HG03354 (cell line): Measurements from ENCODE around the gene ZACN.
"Not testable (repeated sequence)": the region's sequence is repeated elsewhere in the genome, so short reads cannot be mapped to it uniquely, and the experiment has no call there.

Source experiments
- ATAC-seq: cut with Tn5 transposase; IDR thresholded peaks from one replicate; pipeline ENCODE4 v1.9.1; 2021; ENCODE audit warnings: mild to moderate bottlenecking; ENCODE audit not compliant: unreplicated experiment, poor library complexity, severe bottlenecking

The ZACN gene

DNA sequence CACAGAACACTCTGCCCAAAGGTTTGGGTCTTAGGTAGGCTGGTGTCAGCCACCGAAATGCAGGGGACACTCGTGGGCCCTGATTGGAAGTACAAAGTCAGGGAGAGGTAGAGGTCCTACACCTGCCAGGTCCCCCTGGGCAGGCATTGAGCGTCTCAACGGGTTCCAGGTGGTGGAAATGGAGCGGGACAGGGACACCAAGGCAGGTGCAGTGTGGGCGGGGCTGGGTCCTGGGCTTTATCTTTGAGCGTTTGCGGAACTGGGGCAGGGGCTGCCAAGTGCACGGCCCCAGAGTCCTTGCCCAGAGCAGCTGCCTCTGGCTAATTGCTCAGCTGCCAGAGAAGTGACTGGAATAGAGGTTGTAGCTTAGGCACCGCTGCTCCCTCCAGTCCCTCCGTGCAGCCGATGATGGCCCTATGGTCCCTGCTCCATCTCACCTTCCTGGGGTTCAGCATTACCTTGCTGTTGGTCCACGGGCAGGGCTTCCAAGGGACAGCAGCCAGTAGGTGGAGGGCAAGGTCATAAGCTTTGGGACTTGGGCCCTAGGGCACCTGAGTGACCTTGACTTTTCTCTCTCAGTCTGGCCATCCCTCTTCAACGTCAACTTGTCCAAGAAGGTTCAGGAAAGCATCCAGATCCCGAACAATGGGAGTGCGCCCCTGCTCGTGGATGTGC lies at the start of gene ZACN:
ZACN (plus strand) TSS at position 323 of the 675 bp plus-strand sequence; CDS start at position 406, 83 bp downstream.
- no peak for ATAC-seq

DNA sequence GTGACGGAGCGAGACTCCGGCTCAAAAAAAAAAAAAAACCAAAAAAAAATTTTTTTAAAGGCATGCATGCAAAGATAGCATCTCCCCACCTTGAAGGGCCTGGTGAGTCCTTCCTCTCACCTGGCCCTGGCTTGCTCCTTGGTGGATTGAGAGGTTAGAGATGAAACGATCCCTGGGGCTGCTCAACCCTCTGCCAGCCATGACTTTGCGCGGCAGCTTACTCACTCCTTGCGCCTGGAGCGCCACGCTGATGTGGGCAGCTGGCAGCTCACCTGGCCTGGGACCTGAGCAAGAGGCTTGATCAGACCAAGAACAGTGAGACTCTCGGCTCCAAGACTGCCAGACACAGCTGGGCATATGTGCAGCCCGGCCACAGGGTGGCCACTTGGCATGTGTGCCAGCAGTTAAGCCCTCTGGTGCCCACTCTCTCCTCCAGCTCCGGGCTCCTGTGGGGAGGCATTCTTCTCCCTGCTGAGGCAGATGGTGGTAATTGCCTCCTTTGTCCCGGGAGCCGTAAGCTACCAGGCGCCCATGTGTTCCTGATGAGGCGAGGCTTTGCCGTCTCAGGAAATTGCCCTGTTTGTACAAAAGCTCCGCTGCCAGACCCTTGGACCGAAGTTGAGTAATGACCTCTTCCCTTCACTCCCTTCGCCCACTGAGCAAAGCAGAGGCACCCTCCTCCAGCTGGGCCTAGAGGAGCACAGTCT lies 46.8 kb upstream of the ZACN start:
- no peak for ATAC-seq

DNA sequence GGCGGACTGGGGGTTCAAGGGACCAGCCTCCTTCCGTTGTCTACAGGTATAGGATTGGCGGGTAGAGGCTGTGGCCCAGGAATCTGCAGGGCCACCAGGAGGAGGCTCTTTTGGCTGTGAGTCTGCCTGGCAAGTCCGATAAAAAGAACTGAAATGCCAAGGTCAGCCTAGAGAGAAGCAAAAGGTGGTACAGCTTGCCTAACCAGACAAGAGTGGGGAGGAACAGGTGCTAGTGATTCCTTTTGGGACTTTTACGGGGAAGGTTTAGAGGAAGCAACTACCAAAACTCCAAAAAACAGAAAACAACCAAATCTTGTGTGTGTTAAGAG lies 46.2 kb upstream of the ZACN start:
- no peak for ATAC-seq

DNA sequence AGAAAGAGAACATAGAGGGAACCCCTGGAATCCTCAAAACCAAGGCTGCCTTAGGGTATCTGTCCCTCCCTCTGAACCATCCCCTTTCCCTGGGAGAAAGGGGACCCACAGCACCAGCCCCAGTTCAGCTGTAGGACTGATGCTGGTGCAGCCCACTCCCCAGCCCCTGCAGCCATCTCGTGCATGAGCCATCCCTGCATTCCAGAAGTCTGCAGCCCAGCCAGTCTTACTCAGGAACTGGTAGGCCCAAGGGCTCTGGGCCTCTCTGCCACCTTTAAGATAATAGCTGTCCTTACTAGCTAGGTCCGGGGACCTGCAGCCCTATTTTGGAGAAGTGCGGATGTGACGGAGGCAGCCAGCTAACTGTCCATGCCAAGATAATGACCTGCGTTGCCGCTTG lies 45.8 kb upstream of the ZACN start:
- ATAC-seq = no peak

DNA sequence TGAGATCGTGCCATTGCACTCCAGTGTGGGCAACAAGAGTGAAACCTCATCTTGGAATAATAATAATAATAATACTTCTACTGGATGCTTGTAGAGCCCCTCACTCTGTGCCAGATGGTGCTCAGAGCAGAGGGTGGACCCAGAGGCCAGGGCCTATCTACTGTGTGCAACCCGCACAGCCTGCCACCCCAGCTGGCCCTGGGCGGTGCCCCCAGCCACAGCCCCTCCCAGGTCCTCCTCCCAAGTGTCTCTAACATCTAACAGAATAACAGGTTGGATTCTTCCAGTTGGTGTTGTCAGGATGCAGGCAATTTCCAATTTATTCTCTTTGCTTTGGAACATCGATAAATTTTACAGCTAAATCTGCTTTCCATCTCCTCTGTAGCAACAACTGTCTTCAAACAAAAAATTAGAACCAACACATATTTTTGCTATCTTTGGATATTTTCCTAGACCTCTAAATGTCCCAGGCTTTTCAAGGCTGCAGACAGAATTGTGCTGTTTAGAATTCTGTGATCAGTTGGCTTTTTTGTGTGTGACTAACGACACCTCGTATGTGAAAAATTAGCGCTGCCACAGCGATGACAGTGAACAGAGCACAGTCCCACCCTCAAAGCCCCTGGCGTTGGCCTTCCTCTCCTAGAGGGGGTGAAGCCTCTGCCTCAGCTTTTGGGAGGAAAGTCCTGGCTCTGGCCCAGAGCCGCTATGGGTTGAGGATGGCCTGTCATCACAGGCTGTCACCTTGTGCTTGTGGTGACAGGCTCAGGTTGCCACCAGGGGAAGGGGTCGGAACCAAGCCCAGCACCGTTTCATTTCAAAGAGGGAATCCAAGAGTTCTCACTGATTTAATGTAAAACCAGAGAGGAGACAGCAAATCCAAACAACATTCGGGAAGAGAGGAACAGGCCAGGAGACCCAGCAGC lies 44.3 kb upstream of the ZACN start:
- no peak for ATAC-seq

DNA sequence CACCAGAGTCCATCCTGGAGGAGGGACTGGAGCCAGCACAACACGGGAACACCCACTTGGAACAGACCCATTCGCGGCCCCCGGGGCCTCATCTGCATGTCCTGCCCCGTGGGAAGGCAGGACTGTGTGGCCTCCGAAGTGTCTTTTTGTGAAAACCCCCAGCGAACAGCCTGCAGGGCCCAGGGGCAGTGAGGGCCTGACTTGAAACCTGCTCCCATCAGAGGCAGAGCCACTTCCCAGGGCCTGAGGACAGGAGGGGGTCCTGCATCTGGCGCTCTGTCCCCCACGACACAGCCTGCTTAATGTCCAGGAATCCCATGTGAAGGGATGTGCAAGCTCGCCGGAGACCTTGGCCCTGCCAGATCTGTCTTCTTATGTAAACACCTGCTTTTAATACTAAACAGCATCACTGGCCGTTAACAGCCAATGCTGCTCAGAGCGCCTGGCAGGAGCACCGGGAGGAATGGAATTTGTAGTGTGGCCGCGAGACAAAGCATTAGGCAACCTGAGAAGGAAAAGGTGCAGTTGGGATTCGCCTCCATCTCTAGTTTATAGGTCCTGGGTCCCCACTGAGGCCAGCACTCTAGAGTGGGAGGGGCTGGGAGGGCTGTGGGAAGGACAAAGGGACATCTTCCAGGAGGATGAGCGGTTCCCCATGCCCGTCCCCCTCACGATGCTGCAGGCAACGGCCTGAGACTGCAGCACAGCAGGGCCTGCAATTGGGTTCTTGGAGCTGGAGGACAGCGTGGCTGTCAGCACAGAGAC lies 42.3 kb upstream of the ZACN start:
- ATAC-seq = no peak

DNA sequence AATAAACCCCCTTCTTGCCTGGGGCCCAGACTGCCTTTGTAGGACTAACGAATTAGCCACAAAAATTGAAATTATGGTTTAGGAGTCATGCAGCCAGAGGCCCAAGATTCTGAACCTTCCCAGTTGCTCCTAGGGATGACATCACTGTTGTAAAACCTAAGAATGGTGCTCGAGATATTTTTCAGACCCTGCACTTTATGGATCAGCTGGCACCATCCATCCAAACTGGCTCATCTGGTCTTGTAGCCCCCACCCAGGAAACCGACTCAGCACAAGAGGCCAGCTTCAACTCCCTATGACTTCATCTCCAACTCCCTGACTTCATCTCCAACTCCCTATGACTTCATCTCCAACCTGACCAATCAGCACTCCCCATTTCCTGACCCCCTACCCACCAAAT lies 40.9 kb upstream of the ZACN start:
- ATAC-seq = no peak

DNA sequence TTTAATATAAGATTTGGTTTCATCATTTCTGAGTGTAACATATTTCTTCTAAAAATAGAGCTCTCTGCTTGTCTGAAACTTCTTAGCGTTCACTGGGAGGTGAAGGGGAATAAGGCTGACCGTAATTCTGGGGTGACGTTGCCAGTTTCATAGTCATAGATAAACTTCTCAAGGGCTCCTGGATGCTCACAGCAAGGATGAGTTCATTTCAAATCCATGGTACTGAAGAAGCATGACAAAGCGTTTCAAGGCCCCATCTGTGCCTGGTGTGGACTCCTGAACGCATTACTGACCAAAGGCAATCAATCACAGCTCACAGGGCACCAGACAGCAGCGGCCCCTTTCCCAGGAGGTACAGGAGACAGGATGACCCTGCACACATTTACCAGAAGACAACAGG lies 39.9 kb upstream of the ZACN start:
- no peak for ATAC-seq

DNA sequence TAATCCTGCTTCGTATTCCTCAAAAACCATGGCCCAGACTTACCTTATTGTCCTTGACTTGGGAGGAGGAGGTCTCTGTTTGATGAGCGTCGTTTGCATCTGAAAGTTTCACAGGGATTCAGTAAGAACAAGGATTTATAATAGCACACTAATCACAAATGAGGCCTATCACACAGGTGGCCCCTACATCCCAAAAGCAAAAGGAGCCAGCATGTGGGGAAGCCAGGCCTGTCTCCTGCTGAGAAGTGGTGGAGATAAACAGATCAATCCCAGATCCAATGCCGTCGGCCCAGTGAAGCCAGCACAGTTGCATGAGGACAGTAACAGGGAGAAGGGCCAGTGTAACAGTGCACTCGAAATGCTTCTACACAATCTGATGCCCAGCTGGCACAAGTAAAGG lies 38.6 kb upstream of the ZACN start:
- no peak for ATAC-seq

DNA sequence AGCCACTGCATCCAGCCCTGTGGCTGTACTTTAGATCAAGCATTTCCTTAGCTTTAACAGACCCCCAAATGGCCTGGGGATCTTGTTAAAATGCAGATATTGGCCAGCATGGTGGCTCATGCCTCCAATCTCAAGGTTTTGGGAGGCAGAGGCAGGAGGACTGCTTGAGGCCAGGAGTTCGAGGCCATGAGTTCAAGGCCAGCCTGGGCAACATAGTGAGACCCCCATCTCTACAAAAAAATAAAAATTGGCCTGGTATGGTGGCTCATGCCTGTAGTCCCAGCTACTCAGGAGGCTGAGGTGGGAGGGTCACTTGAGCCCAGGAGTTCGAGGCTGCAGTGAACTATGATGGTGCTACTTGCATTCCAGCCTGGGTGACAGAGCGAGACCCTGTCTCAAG lies 36.1 kb upstream of the ZACN start:
- ATAC-seq = not testable (repeated sequence)

DNA sequence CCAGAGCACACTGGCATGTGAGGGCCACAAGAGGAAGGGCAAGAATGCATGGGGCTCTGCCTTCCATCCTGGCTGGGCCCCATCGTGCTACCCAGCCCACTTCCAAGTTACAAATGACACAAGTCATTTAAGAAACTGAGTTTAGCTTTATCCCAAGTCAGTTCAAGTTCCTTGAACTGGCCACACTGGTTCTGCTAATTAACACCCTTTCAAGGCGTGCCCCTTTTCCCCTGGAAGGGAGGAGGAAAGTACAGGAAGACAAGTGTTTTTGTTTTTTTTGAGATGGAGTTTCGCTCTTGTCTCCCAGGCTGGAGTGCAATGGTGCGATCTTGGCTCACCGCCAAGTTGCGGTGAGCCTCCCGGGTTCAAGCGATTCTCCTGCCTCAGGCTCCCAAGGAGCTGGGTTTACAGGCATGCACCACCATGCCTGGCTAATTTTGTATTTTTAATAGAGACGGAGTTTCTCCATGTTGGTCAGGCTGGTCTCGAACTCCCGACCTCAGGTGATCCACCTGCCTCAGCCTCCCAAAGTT lies 34.4 kb upstream of the ZACN start:
- not testable (repeated sequence) for ATAC-seq

DNA sequence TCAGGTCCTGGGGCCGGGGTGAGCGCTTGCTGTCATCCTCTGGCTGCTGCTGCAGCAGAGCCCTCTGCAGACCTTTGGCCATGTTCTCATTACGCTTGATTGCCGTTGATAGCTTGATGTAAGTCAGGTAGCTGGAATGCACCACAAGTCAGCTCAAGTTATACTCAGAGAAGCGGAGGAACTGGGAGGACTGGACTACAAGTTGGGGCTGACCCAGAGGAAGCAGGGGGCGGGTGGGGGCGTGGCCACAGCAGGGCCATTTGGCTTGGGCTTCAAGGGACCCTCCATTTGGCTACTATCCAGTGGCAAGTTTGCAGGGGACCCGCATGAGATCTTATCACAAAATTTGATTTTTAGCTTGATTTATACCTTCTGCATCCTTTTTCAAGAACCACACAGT lies 32.9 kb upstream of the ZACN start:
- no peak for ATAC-seq

DNA sequence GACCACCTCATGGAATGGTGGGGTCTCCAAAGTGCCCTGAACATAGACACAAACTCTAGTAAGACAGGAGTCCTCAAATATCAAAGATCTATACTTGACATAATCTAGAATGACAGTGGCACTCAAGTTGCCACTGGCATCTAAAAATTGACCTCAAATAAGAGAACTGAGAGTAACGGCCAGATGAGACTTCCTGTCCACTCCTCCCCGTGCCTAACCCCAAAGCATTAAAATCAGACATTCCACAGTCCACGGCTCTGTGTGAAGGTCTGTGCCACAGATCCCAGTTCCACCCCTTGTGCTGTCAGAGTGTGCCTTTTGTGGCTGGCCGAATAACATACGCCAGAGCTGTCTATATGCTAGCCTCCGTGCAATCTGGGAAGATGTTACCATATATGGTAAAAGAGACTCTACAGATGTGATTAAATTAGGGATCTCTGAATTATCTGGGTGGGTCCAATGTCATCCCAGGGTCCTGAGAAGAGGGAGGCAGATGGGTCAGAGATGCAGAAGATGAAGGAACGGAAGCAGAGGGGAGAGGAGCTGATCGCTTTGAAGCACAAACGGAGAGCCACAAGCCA lies 30.9 kb upstream of the ZACN start:
- no peak for ATAC-seq

DNA sequence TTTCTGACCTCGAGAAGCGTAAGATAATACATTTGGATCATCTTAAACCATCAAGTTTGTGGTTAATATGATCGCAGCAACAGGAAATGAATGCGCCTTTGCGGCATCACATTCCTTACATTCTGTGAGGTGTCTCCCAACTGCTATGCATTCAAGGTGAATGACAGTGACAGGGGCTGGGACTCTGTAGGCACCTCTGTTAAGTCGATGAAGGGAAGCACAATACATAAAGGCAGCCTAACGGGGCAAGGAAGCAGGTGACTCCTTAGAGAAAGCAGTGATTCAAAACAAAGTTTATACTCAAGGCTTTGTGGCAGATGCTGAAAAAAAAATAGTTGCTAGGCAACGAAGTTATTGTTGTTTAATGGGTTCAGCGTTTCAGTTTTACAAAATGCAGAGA lies 30.3 kb upstream of the ZACN start:
- ATAC-seq = no peak

DNA sequence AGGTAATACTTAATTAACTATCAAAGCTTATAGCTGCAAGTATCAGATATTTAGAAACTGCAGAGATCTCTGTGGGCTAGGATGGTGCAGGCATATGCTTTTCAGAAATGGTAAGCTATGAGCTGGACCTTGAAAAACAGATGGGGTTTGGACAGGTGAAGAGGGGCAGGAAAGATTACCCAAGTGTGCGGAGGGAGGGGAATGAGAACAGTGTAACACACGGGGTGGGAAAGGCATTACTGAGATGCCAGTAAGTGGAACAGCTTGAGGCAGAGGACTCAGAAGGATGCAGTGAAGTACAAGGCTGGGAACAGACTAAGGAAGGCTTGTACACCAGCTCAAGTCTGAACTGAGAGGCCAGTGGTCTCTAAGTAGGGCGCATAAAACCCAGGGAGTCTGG lies 29.7 kb upstream of the ZACN start:
- no peak for ATAC-seq

DNA sequence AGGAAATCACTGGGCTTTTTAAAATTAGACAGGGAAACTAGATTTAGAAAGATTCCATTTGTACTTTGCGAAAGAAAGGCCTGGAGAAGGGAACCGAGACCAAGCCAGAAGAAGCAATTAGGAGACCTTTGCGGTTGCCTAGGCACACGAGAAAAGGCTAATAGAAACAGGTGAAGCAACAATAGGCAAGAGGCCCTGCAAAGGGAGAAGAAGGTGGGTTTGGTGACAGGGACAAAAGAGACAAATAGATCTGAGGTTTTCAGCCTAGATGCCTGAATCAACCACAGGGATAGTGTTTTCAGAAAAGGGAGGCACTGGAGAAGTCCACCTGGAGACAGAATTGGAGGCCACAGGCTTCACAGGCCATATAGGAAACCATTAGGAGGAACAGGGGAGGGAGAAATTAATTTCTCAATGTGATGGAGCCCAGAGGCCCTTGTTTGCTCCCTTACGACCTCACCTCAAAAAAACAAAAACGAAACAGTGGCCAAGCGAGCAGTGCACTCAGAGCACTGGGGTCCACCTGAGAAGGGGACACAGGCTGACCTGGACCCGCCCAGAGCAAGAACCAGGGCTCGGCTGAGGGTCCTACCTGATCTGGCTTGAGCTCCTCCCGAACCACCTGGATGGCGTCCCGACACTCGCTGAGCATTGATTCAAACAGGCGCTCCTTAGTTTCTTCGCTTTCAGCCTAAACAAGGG lies 29.0 kb upstream of the ZACN start:
- ATAC-seq = no peak

DNA sequence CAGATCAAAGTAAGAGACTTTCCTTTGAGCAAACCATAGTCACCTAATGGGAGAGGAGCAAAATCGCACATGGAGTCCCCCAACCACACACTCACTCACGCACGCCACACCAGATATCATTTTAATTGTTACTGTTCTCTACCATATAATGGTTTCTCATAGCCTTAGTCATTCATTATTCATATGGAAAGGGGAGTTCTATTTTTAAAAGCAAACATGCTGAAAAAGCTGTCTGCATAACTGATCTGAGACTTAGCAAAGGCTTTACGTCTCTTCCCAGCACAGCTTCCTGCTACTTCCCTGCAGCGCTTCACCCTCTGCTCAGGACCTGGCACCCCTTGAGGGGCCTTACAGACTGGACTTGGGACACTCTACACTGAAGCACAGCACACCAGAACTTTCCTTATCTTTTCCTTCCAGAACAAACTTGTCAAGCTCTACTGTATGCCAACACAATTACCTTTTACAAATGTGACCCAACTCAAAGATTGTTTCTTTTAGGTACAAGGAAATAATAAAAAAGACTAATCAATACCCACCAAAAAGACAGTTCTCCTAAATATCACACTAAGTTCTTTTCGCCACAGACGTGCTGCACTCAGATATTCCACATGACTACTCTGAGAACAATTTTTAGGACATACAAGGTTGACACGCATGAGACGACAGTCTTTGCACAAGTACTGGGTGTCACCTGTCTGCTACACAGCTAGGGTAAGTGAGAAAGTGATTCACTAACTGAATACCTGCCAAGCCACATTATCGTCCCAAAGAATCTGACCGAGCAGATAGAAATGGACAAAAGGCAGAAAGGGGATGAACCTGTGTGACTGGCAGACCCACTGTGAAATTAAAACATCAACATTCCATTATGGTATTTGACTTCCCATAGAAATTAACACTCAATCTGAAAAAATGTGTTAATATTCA lies 28.2 kb upstream of the ZACN start:
- ATAC-seq = no peak

DNA sequence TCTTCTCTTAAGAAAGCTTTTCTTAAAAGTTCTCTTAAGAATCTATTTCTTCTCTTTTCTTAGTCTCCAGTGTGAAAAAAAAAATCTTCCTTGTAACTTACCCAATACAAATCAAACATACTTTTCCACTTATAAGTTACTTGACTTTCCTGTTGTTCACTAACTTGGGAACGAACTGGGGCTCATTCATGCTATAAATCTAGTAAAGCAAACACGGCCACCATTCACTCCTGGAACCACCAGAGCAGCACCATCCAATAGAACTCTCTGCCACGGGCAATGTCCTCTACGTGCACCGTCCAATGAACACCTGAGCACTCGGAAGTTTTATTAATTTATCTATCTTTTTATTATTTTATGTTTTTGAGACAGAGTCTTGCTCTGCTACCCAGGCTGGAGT lies 27.4 kb upstream of the ZACN start:
- no peak for ATAC-seq
